GM23338 (cell line): ENCODE results near the gene BEGAIN.

Experiments used
- CREB1 ChIP-seq: fragments of 250-450 bp; sonication (Bioruptor Pico); IDR thresholded peaks from 2 replicates; pipeline ENCODE4 v1.5.0; 2020; ENCODE audit warnings: low read depth, mild to moderate bottlenecking, moderate library complexity
- EZH2 ChIP-seq: fragments of 200-600 bp; sonication (generic); IDR thresholded peaks from one replicate; pipeline ENCODE4 v1.8.0; 2017; ENCODE audit warnings: antibody characterized with exemption, mild to moderate bottlenecking, low read depth; ENCODE audit not compliant: unreplicated experiment
- EZH2phosphoT487 ChIP-seq: fragments of 200-600 bp; sonication (generic); IDR thresholded peaks from one replicate; pipeline ENCODE4 v1.8.1; 2018; ENCODE audit warnings: antibody characterized with exemption; ENCODE audit not compliant: unreplicated experiment
- JUNB ChIP-seq: IDR thresholded peaks from one replicate; pipeline ENCODE4 v1.6.1; 2016; ENCODE audit warnings: antibody characterized with exemption; ENCODE audit not compliant: unreplicated experiment
- POLR2AphosphoS5 ChIP-seq: IDR thresholded peaks from 2 replicates; pipeline ENCODE4 v1.6.1; 2016; ENCODE audit warnings: antibody characterized with exemption, low read depth
- REST ChIP-seq: IDR thresholded peaks from one replicate; pipeline ENCODE4 v1.6.1; 2018; ENCODE audit warnings: antibody characterized with exemption; ENCODE audit not compliant: unreplicated experiment
- TF ChIP-seq, protein P1 (sequence below), 2 experiments: fragments of 200-600 bp in 1 of 2; sonication (generic) in 1 of 2; conservative IDR thresholded peaks; 2 replicates each; pipeline versions ENCODE4 v1.5.1 to v1.6.1; 2016 to 2017; ENCODE audit warnings: antibody characterized with exemption in 2 of 2, low read depth in 2 of 2, mild to moderate bottlenecking in 2 of 2, moderate library complexity in 1 of 2

DNA sequence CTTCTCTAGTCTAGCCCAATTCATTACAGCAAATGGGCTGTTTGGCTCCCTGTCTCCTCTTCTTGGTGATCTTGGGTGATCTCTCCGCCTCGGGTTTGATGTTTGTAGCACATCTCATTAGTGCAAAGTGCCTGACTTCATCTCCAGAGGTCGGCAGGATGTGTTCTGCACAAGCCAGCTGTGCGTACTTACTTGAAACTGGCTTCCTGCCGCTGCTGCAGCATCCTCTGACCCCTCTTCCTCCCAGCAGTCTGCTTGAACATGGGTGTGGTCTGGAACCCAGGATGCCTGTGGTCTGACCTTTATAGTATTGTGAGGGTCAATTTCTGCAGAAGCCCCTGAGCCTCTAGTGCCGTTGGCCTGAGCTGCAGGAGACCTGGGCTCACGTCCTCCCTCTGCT is 99.2 kb downstream of the BEGAIN start:
- TF ChIP-seq POLR2AphosphoS5 (no peak), REST (no peak), EZH2phosphoT487 (no peak), EZH2 (no peak), CREB1 (CRISPR knock-in tag) (no peak), JUNB (no peak)
- TF ChIP-seq, protein P1, sequence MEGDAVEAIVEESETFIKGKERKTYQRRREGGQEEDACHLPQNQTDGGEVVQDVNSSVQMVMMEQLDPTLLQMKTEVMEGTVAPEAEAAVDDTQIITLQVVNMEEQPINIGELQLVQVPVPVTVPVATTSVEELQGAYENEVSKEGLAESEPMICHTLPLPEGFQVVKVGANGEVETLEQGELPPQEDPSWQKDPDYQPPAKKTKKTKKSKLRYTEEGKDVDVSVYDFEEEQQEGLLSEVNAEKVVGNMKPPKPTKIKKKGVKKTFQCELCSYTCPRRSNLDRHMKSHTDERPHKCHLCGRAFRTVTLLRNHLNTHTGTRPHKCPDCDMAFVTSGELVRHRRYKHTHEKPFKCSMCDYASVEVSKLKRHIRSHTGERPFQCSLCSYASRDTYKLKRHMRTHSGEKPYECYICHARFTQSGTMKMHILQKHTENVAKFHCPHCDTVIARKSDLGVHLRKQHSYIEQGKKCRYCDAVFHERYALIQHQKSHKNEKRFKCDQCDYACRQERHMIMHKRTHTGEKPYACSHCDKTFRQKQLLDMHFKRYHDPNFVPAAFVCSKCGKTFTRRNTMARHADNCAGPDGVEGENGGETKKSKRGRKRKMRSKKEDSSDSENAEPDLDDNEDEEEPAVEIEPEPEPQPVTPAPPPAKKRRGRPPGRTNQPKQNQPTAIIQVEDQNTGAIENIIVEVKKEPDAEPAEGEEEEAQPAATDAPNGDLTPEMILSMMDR (conservative IDR thresholded peaks at IDR 0.05; ENCODE audit: low read depth in 2 of 2), result no peak
